ENCODE data around the gene NFATC2. TPM values are rescaled to one million over a fixed set of nuclear protein-coding genes. Genes with fewer than 3 reads are reported as not detected.

Gene NFATC2
- total and polyA plus RNA-seq, 2 of the 8 experiments (the other 6 are each of a cell fraction or from before 2014, with no cell fraction given) = 0.27 to 0.91 TPM

DNA sequence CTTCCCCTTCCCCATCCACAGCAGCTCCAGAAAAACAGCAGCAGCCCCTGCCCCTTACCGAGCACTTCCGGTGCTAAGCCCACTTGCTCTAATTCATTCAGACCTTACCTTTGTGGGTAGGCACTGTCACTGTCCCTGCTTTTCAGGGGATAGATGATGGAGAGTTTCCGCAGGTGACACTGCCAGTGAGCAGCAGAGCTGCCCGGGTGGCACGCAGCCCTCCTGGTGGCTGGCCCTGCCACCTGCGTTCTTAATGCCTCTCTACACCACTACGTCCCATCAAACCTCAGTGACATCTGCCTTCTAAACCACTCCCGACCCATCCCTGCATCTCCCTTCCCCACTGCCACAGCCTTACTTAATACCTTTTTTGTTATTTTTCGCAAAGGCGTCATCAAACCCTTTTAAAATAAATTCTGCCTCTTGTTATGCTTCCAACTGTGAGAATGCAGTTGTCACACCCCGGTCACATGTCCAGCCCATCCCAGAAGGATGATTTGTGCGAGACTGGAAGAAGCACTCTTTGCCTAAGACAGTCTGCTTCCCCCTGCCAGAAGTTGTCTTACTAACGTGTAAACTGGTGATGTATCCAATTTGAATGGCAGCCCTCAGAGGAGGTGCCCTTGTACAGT is 89.7 kb downstream of the NFATC2 start (continued):
- TF ChIP-seq CHD7 (IDR thresholded peaks at IDR 0.05; ENCODE audit: insufficient replicate concordance, low read length) = no peak
- TF ChIP-seq CHD1 (IDR thresholded peaks at IDR 0.05; ENCODE audit: low read depth, low read length) = no peak
- no peak for TF ChIP-seq SP2 (IDR thresholded peaks at IDR 0.05; ENCODE audit: low read length)
- TF ChIP-seq, protein P1, sequence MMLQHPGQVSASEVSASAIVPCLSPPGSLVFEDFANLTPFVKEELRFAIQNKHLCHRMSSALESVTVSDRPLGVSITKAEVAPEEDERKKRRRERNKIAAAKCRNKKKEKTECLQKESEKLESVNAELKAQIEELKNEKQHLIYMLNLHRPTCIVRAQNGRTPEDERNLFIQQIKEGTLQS (IDR thresholded peaks at IDR 0.05; ENCODE audit: insufficient read depth, low read depth, low read length) = no peak
- TF ChIP-seq BCL11A (IDR thresholded peaks at IDR 0.05; ENCODE audit: low read depth in 2 of 2, low read length in 2 of 2) = no peak
